ENCODE results near the gene FMO5. TPM values are rescaled to one million over a fixed set of nuclear protein-coding genes. Genes with fewer than 3 reads are reported as not detected.

FMO5 gene
- total and polyA plus RNA-seq, 2 experiments from 2014 or later, result 0.73 to 0.84 TPM

GRCh38 chr1:147245129-147245528 lies 20.0 kb upstream of the FMO5 start:
- no peak overlapping the region for H3K4me3 ChIP-seq
- H4K20me1 ChIP-seq (replicated peaks; ENCODE audit: insufficient read depth), result peaks cover 16% of the 10 kb centered on the region; the same call in 1 of the 2 replicates
- H3K4me1 ChIP-seq (ENCODE audit: insufficient read depth), result peaks cover 45% of the 10 kb centered on the region
- Mint-ChIP-seq H3K4me3 (no peak overlapping the region; the same call in 2 of the 3 replicates), H3K9me3 (no peaks in the 10 kb centered on the region), H3K27me3 (ENCODE audit: insufficient read depth, low read depth, poor library complexity) (peaks cover 10% of the 10 kb centered on the region), H3K36me3 (ENCODE audit: low read depth) (no peaks in the 10 kb centered on the region), H3K27ac (no peak overlapping the region; the same call in 1 of the 2 replicates), H3K4me1 (peaks cover 54% of the 10 kb centered on the region)
- H3K79me2 ChIP-seq (replicated peaks; ENCODE audit: insufficient read depth), result peaks cover 68% of the 10 kb centered on the region
- DNase-seq (ENCODE audit: low spot score), result no peak
- H3F3A ChIP-seq (replicated peaks; ENCODE audit: low read depth), result no peaks in the 10 kb centered on the region
- no peak overlapping the region for H2AFZ ChIP-seq
- no peaks in the 10 kb centered on the region; the same call in 1 of the 2 replicates for H3K27me3 ChIP-seq (ENCODE audit: insufficient read depth)
- no peak overlapping the region for H3K27ac ChIP-seq (ENCODE audit: low read depth)
- H3K36me3 ChIP-seq (ENCODE audit: insufficient read depth), result no peaks in the 10 kb centered on the region
- no peak overlapping the region for H3K4me2 ChIP-seq
- ATAC-seq, result no peak
- TF ChIP-seq STAT1 (IDR thresholded peaks at IDR 0.05; ENCODE audit: unreplicated experiment) (no peak), ZNF114 (CRISPR knock-in tag; IDR thresholded peaks at IDR 0.05) (no peak), POLR2AphosphoS5 (IDR thresholded peaks at IDR 0.05; ENCODE audit: low read depth) (no peak), EZH2 (IDR thresholded peaks at IDR 0.05; ENCODE audit: low read depth, unreplicated experiment) (no peak), ZNF462 (CRISPR knock-in tag; IDR thresholded peaks at IDR 0.05) (no peak), REST (IDR thresholded peaks at IDR 0.05; ENCODE audit: unreplicated experiment) (no peak), ETS1 (IDR thresholded peaks at IDR 0.05) (no peak), CREB1 (CRISPR knock-in tag; IDR thresholded peaks at IDR 0.05; ENCODE audit: low read depth) (no peak), NANOG (IDR thresholded peaks at IDR 0.05; ENCODE audit: borderline replicate concordance) (no peak), JUNB (IDR thresholded peaks at IDR 0.05; ENCODE audit: unreplicated experiment) (no peak), EZH2phosphoT487 (IDR thresholded peaks at IDR 0.05; ENCODE audit: unreplicated experiment) (no peak), CTCF (conservative IDR thresholded peaks at IDR 0.05; ENCODE audit: low read depth in 2 of 2) (no peak)
- no peaks in the 10 kb centered on the region for H3K9me2 ChIP-seq (ENCODE audit: insufficient read depth)

All from GM23338 (cell line).